Measurements from ENCODE around the gene ERGIC1.

DNA sequence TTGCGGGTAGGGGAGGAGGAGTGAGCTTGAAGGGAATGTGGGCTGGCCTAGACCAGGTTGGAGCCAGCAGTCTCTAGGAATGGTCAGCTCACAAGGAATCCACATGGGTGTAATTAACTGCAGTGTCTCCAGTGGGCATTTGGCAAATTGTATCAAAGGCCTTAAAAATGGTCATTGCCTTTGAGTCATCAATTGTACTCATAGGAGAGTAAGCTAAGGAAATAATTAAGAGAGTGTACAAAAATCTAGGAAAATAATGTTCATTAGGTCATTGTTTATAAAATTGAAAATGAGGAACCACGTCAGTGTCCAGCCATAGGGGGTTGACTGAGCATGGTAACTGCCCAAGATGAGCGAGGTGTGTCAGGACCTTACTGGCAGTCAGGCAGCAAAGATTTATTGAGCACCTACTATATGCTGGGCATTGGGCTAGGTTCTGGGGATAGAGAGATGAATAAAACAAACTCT, 95.4 kb downstream of the ERGIC1 start:
- TF ChIP-seq, protein P1, sequence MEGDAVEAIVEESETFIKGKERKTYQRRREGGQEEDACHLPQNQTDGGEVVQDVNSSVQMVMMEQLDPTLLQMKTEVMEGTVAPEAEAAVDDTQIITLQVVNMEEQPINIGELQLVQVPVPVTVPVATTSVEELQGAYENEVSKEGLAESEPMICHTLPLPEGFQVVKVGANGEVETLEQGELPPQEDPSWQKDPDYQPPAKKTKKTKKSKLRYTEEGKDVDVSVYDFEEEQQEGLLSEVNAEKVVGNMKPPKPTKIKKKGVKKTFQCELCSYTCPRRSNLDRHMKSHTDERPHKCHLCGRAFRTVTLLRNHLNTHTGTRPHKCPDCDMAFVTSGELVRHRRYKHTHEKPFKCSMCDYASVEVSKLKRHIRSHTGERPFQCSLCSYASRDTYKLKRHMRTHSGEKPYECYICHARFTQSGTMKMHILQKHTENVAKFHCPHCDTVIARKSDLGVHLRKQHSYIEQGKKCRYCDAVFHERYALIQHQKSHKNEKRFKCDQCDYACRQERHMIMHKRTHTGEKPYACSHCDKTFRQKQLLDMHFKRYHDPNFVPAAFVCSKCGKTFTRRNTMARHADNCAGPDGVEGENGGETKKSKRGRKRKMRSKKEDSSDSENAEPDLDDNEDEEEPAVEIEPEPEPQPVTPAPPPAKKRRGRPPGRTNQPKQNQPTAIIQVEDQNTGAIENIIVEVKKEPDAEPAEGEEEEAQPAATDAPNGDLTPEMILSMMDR (IDR thresholded peaks at IDR 0.05): no peak
- no peak for TF ChIP-seq POLR2A (IDR thresholded peaks at IDR 0.05)

Data from tibial nerve (tissue), 3 donors.